Measurements from ENCODE around the gene GAA.

Gene GAA

GRCh38 chr17:80101011-80101945 is at the start of gene GAA:
Gene GAA, plus strand, starts transcription at chr17:80101581. Its CDS starts 3,006 bp downstream, at chr17:80104587.
- peak; percentile 82 for DNase-seq (ENCODE audit: low spot score)

DNA sequence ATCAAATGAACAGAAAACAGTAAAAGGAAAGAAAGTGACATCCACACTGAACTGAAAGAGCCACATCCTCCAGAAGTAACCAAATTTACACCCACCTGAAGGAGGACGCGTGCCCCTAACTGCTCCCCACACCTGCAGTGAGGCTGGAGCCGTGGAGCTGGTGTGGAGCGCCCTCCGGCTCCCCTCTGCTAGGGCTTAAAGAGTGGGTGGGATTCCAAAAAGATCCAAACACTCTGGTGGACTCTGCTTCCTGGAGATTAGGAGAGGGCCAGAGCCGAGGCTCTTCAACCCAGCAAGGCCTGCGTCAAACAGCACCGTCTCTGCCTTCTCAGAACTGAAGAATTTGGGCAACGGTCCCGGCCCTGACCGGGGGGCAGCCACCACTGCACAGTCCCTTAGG is 49.7 kb upstream of the GAA start:
- no peak for DNase-seq (ENCODE audit: low spot score)

DNA sequence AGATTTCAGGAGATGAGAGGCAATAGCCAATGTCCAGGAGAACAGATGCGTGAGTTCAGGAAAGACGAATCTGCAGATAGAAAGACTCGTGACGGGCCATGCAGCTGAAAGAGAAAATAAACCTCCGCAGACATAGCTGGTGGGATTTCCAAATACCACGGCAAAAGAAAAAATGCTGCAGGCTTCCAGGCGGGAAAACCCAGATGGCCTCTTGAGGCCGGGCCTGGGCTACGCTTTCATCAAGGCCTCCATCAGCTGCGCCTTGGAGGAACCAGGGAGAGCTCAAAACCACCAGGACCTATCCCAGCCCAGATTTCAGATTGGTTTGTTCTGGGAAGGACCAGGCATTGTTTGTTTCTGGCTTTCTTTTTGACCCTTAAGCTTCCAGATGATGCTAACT is 48.3 kb upstream of the GAA start:
- no peak for DNase-seq (ENCODE audit: low spot score)

DNA sequence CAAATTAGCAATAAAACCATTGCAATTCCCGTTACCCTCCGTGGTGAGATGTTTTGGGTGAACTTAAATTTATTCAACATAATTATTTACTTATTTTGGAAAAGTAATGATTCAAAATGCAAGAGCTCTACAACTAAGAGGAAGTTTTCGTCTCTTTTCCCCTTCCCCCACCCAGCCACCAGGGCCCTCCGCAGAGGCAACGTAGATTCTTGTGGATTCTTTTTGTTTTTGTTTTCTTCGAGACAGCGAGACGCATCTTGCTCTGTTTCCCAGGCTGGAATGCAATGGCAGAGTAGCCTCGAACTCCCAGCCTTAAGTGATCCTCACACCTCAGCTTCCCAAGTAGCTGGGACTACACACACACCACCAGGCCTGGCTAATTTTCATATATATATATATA is 45.8 kb upstream of the GAA start:
- DNase-seq (ENCODE audit: low spot score), result no peak

GRCh38 chr17:80058311-80058955 is 42.9 kb upstream of the GAA start:
- DNase-seq (ENCODE audit: low spot score), result no peak

GRCh38 chr17:80060644-80061043 is 40.7 kb upstream of the GAA start:
- DNase-seq (ENCODE audit: low spot score), result no peak

GRCh38 chr17:80061421-80061820 is 40.0 kb upstream of the GAA start:
- DNase-seq (ENCODE audit: low spot score), result no peak

DNA sequence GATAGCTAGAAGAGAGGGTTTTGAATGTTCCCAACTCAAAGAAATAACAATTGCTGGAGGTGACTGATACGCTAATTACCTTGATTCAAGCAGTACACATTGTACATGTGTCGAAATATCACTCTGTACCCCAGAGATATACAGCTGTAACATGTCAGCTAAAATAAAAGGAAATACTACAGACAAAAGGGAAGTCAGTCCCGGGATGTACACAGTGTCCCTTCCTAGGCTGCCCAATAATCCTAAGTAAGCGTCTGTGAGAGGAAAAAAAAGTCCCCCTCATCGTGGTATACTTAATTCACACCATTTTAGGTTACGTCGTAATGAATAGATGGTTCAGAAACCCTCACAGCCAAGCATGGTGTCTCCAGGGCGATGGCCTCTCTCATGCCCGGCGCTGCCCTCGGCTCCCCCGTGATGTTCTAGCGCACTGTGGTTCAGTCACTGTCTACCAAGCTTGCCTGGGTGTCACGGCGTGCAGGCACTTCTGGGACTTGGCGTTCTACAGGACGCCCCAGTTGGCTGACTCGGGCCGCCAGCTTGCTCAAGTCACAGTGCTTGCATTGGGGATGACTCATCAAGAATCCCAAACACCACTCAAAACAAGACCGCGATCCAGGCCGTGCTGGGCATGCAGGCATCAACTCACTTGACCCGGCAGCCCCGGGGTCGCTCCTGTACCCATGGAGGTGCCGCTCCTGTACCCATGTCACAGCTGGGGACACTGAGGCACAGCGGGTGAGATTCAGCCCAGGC is 37.4 kb upstream of the GAA start:
- DNase-seq (ENCODE audit: low spot score), result no peak

- no peak for DNase-seq (ENCODE audit: low spot score)
Observed at GRCh38 chr17:80064696-80065095, 36.7 kb upstream of the GAA start.

GRCh38 chr17:80065478-80066170 is 35.8 kb upstream of the GAA start:
- DNase-seq (ENCODE audit: low spot score), result no peak

DNA sequence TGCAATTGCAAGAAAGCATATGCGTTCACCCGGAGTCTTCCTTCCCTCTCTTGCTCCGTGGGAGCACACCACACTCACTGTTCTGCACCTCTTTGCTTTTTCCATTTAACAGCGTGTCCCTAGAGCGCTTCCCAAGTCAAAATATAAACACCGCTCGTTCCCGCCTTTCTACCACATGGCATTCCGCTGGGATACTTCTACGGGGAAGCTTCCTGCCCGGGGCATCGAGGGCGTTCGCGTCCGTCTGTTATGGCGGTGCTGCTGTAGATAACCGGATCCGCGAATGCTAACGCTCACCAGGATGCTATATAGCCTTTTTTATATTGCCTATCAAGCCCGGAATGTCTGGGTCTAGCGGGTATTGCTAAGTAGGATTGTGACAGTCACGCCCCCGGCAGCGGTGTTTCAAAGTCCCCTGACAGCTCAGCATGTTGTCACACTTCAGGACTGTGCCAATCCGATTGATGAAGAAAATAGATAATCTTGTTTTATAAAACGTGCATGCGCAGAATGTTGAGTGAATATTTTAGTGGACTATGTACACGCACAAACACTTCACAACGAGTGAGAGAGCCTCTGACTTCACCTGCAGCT is 33.9 kb upstream of the GAA start:
- DNase-seq (ENCODE audit: low spot score), result no peak

GRCh38 chr17:80068301-80069222 is 32.8 kb upstream of the GAA start:
- no peak for DNase-seq (ENCODE audit: low spot score)

- no peak for DNase-seq (ENCODE audit: low spot score)
Observed at GRCh38 chr17:80070375-80071115, 30.8 kb upstream of the GAA start.

- no peak for DNase-seq (ENCODE audit: low spot score)
Observed at GRCh38 chr17:80071116-80071841, 30.1 kb upstream of the GAA start.

- DNase-seq (ENCODE audit: low spot score), result no peak
Observed at GRCh38 chr17:80072410-80072809, 29.0 kb upstream of the GAA start.

DNA sequence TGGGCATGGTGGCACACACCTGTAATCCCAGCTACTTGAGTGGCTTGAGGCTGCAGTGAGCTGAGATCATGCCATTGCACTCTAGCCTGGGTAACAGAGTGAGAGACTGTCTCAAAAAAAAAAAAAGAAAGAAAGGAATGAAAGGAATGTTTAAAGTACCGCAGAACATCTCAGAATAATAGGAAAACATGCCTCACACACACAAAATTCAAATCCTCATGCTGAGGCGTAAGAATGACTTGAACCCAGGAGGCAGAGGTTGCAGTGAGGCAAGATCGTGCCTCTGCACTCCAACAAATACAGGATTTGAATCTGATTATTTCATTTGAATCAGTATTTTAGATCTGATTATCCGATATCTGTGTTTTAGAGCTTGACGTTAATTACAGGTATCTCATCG is 21.3 kb upstream of the GAA start:
- no peak for DNase-seq (ENCODE audit: low spot score)

- DNase-seq (ENCODE audit: low spot score), result no peak
Observed at GRCh38 chr17:80081596-80081995, 19.8 kb upstream of the GAA start.

- peak; percentile 61 for DNase-seq (ENCODE audit: low spot score)
Observed at GRCh38 chr17:80082403-80083135, 18.8 kb upstream of the GAA start.
